HG02870 (cell line): Measurements from ENCODE around the gene C1QTNF5.
A peak's percentile ranks its signal among the peaks of the same experiment; 100 is the strongest.
"Not testable (repeated sequence)": the region's sequence is repeated elsewhere in the genome, so short reads cannot be mapped to it uniquely, and the experiment has no call there.

ENCODE experiments used
- ATAC-seq: cut with Tn5 transposase; IDR thresholded peaks from one replicate; pipeline ENCODE4 v1.9.1; 2021; ENCODE audit warnings: mild to moderate bottlenecking, moderate library complexity; ENCODE audit not compliant: unreplicated experiment

The C1QTNF5 gene

GRCh38 chr11:119340335-119341221 is at the start of gene C1QTNF5:
Gene C1QTNF5 (minus strand): TSS chr11:119340883. CDS start chr11:119340397, 486 bp downstream.
- no peak for ATAC-seq

GRCh38 chr11:119389611-119390254 is 49.0 kb upstream of the C1QTNF5 start:
- ATAC-seq = no peak

- ATAC-seq = no peak
These were observed 47.4 kb upstream of the C1QTNF5 start for GRCh38 chr11:119388103-119388502.

- ATAC-seq = no peak
These were observed 43.6 kb upstream of the C1QTNF5 start for GRCh38 chr11:119384332-119384731.

GRCh38 chr11:119382513-119382912 is 41.8 kb upstream of the C1QTNF5 start:
- not testable (repeated sequence) for ATAC-seq

- no peak for ATAC-seq
These were observed 41.4 kb upstream of the C1QTNF5 start for GRCh38 chr11:119382101-119382500.

GRCh38 chr11:119381181-119381988 is 40.7 kb upstream of the C1QTNF5 start, which contains the start of gene USP2:
Gene USP2 (minus strand): TSS chr11:119381690. CDS start chr11:119373480, 8,210 bp downstream.
- ATAC-seq = peak; percentile 98

- ATAC-seq = no peak
These were observed 40.1 kb upstream of the C1QTNF5 start for GRCh38 chr11:119380827-119381180.

GRCh38 chr11:119380160-119380826 is 39.6 kb upstream of the C1QTNF5 start:
- ATAC-seq = no peak

GRCh38 chr11:119378851-119379465 is 38.3 kb upstream of the C1QTNF5 start:
- no peak for ATAC-seq

- no peak for ATAC-seq
These were observed 37.4 kb upstream of the C1QTNF5 start for GRCh38 chr11:119377961-119378667.

GRCh38 chr11:119377112-119377901 is 36.6 kb upstream of the C1QTNF5 start:
- no peak for ATAC-seq

GRCh38 chr11:119376197-119376847 is 35.6 kb upstream of the C1QTNF5 start:
- no peak for ATAC-seq

- ATAC-seq = no peak
These were observed 34.9 kb upstream of the C1QTNF5 start for GRCh38 chr11:119375337-119376196.

GRCh38 chr11:119374632-119375336 is 34.1 kb upstream of the C1QTNF5 start:
- ATAC-seq = no peak

- ATAC-seq = no peak
These were observed 33.4 kb upstream of the C1QTNF5 start for GRCh38 chr11:119373921-119374631.
